GM10248 (cell line): ENCODE results near the gene ST6GAL1.

Source experiments
- CTCF ChIA-PET: fragments of 300-600 bp; sonication (Branson Sonifier 250); formaldehyde crosslinking; extraction: SDS; loops from one replicate; lab custom pipeline; 2021; ENCODE audit warnings: antibody characterized with exemption; lab: Yijun Ruan, JAX
- POLR2A ChIA-PET: fragments of 350-650 bp; sonication (Branson Sonifier 250); formaldehyde crosslinking; extraction: SDS; loops from one replicate; lab custom pipeline; 2020; ENCODE audit warnings: antibody characterized with exemption; lab: Yijun Ruan, JAX
- DNase-seq: peaks from one replicate; pipeline ENCODE4 v3.0.0; 2012; ENCODE audit errors: extremely low spot score
- CTCF ChIP-seq: IDR thresholded peaks from 2 replicates; pipeline ENCODE4 v1.5.1; 2012; ENCODE audit warnings: mild to moderate bottlenecking, low read depth; ENCODE audit errors: extremely low read depth, missing control alignments, control extremely low read depth

Gene ST6GAL1

DNA sequence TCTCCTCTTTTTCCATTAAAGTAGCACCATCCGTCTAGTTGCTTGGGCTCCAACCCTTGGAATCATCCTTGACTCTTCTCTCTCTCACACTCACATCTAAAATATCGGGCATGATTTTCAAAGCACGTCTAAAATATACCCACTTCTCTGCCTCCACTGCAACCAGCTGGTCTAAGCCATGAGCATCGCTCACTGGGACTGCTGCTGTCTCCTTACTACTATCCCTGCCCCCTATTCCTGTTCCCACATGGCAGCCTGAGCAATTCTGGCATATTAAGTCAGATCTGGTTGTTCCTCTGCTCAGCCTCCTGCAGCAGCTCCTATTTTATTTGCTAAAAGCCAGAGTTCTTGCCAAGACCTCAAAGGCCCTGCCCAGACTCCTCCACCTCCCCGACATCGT, 53.7 kb downstream of the ST6GAL1 start:
- ChIA-PET POLR2A (no interaction called here), CTCF (interaction anchor here (1.5 kb wide), 1 partner anchor 9 kb away, joined by 4 read pairs; no protein-coding TSS in a partner anchor)
- TF ChIP-seq CTCF = no peak
- DNase-seq = no peak

DNA sequence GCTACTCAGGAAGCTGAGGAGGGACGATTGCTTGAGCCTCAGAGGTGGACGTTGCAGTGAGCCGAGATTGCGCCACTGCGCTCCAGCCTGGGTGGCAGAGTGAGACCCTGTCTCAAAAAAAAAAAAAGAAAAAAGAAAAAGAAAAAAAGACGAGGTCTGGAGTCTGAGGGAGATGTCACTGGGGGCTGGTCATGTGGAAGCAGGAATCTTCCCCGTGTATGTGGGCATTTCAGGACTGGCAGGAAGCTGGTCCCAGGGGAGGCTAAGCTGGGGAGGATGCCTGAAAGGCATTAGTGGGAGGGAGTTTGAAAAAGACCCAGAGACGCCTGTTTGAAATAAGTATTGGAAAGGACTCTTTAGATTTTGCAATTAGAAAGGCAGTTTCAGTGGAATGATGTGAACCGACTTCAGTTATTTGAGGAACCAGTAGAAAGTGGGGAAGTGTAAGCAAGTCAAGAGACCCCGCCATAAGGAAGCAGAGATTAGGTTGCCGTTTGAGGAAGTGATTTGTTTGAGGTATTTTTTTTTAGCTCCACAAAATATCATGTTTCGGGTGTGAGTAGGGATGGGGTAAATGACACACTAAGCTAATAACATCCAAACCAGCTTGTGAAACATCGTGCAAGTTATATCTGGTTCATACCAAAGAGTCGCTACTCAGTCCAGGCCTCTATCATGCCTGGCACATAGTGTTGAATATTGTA, 55.5 kb downstream of the ST6GAL1 start:
- CTCF ChIA-PET = interaction anchor here (0.9 to 1.3 kb wide), 3 partner anchors 10 to 54 kb away, joined by 3 to 4 read pairs (median 3); no protein-coding TSS in a partner anchor

DNA sequence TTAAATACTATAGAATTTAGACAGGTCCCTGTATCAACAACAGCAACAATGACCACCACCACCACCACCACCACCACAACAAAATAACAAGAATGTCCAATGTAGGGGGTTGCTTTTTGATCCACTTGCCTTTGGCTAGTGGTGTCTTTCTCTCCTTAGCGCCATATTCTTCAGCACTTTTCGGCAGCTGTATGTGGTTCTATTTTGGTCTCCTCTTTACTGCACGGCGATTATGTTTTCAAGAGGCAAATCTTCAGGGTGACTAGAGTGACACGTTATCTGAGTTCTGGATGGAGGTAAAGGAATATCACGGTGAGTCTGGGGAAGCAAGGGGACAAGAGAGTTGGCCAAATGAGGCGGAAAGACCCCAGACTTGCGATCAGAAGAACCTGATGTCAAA, 56.1 kb downstream of the ST6GAL1 start:
- CTCF ChIA-PET = interaction anchor here (0.9 to 1.0 kb wide), 2 partner anchors 10 to 55 kb away, joined by 3 to 4 read pairs; no protein-coding TSS in a partner anchor
- no peak for DNase-seq
- POLR2A ChIA-PET = interaction anchor here (0.6 to 0.9 kb wide), 2 partner anchors 27 to 52 kb away, joined by 3 read pairs; no protein-coding TSS in a partner anchor
- no peak for TF ChIP-seq CTCF

More for the DNA sequence above, 55.5 kb downstream of the ST6GAL1 start:
- peak; percentile 45 for DNase-seq
- no peak for TF ChIP-seq CTCF
- POLR2A ChIA-PET = interaction anchor here (0.6 to 0.9 kb wide), 3 partner anchors 14 to 51 kb away, joined by 3 read pairs; no protein-coding TSS in a partner anchor

- no peak for TF ChIP-seq CTCF
- CTCF ChIA-PET = no interaction called here
- no peak for DNase-seq
- POLR2A ChIA-PET = no interaction called here
Measured at GRCh38 chr3:186986816-186987215, 56.5 kb downstream of the ST6GAL1 start.

DNA sequence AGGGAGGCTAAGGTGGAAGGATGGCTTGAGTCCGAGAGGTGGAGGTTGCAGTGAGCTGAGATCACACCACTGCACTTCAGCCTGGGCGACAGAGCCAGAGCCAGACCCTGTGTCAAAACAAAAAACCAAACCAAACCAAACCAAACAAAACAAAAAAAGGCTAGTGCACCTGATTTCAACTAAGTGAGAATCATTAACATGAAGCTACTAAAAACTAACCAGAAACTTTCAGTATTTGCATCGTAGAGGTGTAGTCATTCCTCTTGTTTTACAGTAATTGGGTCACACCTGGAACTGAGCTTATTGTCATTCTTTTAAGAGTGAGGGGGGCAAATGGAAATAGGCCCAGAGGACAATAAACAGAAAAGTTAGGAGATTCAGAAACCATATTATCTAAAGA, 58.5 kb downstream of the ST6GAL1 start:
- CTCF ChIA-PET = interaction anchor here (0.8 to 5.1 kb wide), 11 partner anchors 8 to 176 kb away, joined by 3 to 24 read pairs (median 3); no protein-coding TSS in a partner anchor
- POLR2A ChIA-PET = interaction anchor here (0.5 to 0.8 kb wide), 4 partner anchors 13 to 151 kb away, joined by 3 to 5 read pairs (median 3); partner anchors contain the start of gene RPL39L
- DNase-seq = peak; percentile 55
- no peak for TF ChIP-seq CTCF

DNA sequence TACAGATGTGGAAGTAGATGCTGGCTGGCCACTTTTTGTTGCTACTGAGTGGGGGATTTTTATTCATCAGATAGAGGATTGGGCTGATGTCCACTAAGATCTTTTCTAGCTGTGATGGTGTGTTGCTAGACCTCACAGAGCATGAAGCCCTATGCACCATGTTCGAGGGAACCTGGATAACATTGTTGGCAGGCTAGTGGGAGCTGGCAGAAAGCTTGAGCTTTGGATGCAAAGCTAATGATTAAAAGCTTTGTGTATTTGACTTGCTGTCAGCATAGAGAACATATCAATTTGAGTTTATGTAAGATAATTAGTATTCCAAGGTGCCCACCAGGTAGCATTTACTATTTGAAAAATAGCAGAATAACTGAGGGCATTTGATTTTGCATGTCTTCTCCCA, 59.1 kb downstream of the ST6GAL1 start:
- ChIA-PET POLR2A (no interaction called here), CTCF (interaction anchor here (0.6 to 5.1 kb wide), 14 partner anchors 7 to 460 kb away, joined by 3 to 24 read pairs (median 3); no protein-coding TSS in a partner anchor)
- no peak for DNase-seq
- TF ChIP-seq CTCF = no peak
